GM19463 (cell line): ENCODE results near the gene RUVBL2.

ENCODE experiments used
- ATAC-seq: cut with Tn5 transposase; IDR thresholded peaks from one replicate; pipeline ENCODE4 v1.9.1; 2021; ENCODE audit warnings: mild to moderate bottlenecking, moderate library complexity; ENCODE audit not compliant: unreplicated experiment

The RUVBL2 gene

GRCh38 chr19:48993175-48994034 lies at the start of gene RUVBL2, which contains the start of gene GYS1:
Gene RUVBL2, plus strand, starts transcription at chr19:48993887. Its CDS starts 25 bp downstream, at chr19:48993912.
Gene GYS1, minus strand, starts transcription at chr19:48993309. Its CDS starts 197 bp downstream, at chr19:48993112.
- ATAC-seq: peak; percentile 82

DNA sequence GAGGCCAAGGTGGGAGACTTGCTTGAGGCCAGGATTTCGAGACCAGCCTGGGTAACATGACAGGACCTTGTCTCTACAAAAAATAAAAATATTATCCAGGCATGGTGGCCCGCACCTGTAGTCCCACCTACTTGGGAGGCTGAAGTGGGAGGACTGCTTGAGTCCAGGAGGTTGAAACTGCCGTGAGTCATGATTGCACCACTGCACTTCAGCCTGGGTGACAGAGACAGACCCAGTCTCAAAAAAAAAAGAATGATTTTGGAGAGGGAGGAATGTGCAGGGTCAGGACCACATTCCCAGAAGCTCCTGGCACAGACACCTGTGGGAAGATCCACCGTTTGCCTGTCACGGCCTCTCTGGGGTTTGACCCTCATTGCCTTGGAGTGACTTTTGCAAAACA lies 48.3 kb upstream of the RUVBL2 start:
- ATAC-seq: no peak

DNA sequence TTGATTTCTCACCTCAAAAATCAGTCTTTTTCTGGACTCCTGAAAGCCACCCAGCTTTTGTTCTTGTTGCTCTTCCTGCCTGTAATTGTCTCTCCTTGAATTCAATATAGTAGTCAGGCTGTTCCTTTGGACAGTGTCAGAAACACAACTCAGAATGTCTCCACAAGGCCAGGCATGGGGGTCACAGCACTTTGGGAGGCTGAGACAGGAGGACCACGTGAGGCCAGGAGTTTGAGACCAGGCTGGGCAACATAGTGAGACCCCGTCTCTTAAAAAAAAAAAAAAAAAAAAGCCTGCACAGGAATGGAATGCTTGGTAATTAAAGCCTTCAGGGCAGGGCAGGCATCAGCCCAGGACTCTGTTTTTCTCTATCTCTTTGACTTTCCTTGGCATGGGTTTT lies 47.9 kb upstream of the RUVBL2 start:
- no peak for ATAC-seq

- no peak for ATAC-seq
Observed at GRCh38 chr19:48946463-48947257, 47.0 kb upstream of the RUVBL2 start.

- ATAC-seq: no peak
Observed at GRCh38 chr19:48947258-48947542, 46.5 kb upstream of the RUVBL2 start.

DNA sequence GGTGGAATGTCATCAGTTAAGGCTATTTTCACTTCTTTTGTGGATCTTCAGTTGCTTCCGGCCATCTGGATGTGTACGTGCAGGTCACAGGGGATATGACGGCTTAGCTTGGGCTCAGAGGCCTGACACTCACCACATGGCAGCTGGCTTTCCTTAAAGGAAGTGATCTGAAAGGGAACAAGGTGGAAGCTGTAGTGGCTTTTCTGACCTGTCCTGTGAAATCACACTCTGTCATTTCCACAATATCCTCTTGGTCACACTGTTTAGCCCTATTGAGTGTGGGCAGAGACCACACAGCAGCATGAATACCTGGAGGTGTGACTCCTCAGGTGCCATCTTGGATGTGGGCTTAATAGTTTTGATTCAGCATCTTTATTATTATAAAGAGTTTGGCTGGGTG lies 43.5 kb upstream of the RUVBL2 start:
- no peak for ATAC-seq

DNA sequence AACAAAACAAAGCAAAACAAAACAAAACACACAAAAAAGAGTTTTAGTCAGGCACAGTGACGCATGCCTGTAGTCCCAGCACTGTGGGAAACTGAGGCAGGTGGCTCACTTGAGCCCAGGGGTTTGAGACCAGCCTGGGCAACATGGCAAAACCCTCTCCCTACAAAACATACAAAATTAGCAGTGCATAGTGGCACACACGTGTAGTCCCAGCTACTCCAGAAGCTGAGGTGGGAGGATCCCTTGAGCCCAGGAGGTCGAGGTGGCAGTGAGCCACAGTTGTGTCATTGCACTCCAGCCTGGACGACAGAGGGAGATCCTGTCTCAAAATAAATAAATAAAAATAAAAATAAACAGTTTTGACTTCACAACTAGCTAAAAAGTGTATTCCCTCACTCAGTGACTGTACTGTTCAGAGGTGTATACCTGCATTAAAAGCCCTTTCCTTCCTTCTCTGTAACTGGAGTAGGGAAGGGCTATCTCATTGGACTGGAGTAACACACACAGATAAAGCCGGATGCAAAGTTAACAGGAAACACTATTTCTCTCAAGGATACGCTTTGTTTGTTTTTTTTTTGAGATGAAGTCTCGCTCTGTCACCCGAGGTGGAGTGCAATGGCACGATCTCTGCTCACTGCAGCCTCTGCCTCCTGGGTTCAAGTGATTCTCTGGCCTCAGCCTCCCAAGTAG lies 42.7 kb upstream of the RUVBL2 start:
- ATAC-seq: no peak

GRCh38 chr19:48953141-48953540 lies 40.5 kb upstream of the RUVBL2 start:
- ATAC-seq: no peak

- no peak for ATAC-seq
Observed at GRCh38 chr19:48953990-48954594, 39.6 kb upstream of the RUVBL2 start.

DNA sequence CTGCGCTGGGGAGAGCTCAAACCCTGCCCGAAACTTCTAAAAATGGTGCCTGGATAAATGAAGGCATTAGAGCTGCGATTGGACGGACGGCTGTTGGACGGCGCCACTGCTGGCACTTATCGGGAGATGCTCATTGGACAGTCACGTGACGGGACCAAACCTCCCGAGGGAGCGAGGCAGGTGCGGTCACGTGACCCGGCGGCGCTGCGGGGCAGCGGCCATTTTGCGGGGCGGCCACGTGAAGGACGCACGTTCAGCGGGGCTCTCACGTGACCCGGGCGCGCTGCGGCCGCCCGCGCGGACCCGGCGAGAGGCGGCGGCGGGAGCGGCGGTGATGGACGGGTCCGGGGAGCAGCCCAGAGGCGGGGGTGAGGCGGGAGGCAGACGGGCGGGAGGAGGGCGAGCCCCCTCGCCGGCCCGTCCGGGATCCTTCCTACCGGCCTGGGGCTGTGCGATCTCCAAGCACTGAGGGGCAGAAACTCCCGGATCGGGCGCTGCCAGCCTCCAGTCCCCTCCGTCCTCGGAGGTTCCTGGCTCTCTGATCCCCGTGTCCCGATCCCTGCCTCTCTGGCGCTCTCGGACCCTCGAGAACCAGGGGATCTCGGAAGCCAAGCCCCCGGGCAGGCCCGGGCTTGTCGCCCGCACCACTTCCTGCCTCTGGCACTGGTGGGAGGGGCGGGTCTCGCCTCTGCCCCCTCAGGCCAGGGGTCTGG lies 38.9 kb upstream of the RUVBL2 start, which contains the start of gene BAX:
Gene BAX, plus strand, starts transcription at position 281 of the 713 bp plus-strand sequence. Its CDS starts 54 bp downstream, at position 335.
- ATAC-seq: peak; percentile 88

DNA sequence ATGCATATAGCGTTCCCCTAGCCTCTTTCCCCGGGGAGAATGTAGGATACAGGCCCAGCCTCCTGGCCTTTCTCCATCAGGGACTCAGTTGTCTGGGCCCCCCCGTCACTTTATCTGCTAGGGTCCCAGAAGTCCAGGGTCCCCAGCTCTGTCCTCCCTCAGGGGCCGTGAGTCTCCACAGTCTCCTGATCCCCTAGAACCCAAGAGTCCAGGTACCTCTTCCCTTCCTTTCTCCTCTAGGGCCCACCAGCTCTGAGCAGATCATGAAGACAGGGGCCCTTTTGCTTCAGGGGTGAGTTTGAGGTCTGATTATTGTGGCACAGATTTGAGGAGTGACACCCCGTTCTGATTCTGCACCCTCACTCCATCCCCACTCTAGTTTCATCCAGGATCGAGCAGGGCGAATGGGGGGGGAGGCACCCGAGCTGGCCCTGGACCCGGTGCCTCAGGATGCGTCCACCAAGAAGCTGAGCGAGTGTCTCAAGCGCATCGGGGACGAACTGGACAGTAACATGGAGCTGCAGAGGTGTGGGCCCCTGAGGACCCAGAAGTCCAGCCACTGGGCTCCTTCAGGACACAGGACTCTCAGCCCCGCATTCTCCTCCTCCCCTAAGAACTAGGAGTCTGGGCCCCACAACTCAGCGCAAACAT lies 38.3 kb upstream of the RUVBL2 start:
- no peak for ATAC-seq

DNA sequence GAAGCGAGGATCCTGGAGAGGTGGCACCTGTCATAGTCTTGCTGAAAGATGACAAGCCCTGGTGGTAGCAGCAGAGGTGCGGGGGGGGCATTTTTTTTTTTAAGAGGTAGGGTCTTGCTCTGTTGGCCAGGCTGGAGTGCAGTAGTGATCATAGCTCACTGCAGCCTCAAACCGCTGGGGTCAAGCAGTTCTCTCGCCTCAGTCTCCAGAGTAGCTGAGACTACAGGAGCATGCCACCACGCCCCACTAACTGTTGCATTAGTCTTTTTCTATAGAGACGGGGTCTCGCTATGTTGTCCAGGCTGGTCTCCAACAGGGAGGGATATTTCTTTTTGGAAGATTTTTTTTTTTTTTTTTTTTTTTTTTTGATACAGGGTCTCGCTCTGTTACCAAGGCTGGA lies 35.7 kb upstream of the RUVBL2 start:
- ATAC-seq: no peak

GRCh38 chr19:48959341-48960239 lies 34.1 kb upstream of the RUVBL2 start:
- no peak for ATAC-seq

DNA sequence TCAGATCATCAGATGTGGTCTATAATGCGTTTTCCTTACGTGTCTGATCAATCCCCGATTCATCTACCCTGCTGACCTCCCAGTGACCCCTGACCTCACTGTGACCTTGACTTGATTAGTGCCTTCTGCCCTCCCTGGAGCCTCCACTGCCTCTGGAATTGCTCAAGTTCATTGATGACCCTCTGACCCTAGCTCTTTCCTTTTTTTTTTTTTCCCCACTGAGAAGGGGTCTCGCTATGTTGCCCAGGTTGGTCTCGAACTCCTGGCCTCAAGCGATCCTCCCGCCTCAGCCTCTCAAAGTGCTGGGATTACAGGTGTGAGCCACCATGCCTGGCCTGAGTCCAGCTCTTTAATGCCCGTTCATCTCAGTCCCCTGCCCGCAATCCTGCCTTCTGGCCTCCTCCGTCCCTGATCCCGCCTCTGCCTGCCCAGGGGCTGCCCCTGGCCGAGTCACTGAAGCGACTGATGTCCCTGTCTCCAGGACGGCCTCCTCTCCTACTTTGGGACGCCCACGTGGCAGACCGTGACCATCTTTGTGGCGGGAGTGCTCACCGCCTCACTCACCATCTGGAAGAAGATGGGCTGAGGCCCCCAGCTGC lies 32.5 kb upstream of the RUVBL2 start:
- no peak for ATAC-seq

- ATAC-seq: no peak
Observed at GRCh38 chr19:48961673-48962028, 32.0 kb upstream of the RUVBL2 start.

DNA sequence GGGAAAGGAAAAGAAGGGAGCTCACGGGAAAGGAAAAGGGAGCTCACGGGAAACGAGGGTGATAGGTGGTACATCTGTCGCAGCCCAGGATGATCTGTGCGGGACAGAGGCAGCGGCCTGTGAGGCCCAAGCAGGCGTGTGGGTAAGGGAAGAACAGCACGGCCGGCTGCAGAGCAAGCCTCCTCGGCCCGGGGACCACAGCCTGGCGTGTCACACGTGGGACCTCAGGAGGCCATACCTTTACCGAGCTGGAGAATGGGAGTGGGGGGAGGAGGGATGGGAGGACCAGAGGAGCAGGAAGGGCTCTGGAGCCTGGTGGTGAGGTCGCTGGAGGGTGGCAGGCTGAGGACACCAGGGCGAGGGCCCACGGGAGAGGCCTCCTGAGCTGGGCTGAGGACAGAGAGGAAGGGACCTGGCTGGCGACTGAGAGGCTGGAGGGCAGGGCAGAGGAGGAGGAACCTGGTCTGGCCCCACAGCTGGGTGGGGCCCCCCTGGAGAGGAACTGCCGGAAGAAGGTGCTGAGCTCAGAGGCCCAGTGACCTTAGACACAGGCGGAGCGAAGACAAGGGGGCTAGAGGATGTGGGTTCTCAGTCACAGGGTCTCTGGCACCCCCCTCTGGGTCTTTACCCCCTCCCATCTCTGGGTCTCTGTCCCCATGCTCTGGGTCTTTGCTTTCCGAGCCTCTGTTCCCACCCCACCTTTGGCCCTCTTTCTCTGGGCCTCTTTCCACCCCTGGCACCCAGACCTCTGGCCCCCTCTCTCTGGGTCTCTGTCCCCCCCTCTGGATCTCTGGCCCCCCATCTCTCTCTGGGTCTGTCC lies 31.4 kb upstream of the RUVBL2 start:
- no peak for ATAC-seq

DNA sequence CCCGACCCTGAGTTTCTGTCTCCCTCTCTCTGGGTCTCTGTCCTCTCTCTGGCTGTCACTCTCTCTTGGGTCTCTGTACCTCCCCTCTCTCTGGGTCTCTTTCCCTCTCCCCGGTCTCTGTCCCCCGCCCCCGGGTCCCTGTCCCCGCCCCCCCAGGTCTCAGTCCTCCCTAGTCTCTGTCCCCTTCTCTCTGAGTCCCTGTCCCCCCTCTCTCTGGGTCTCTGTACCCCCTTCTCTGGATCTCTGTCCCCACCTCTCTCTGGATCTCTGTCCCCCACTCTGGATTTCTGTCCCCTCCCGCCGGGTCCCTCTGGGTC lies 30.9 kb upstream of the RUVBL2 start:
- no peak for ATAC-seq
